EL (cell line): ENCODE data around the gene ANKK1.

Source experiments
- DNase-seq: peaks from one replicate; pipeline ENCODE4 v3.0.0-alpha.2; 2016

ANKK1 gene

GRCh38 chr11:113387605-113388211 lies at the start of gene ANKK1:
Gene ANKK1, plus strand, starts transcription at chr11:113387779. Its CDS starts 106 bp downstream, at chr11:113387885.
- DNase-seq: no peak

- no peak for DNase-seq
Observed at GRCh38 chr11:113338730-113339129, 48.8 kb upstream of the ANKK1 start.

GRCh38 chr11:113339929-113340589 lies 47.5 kb upstream of the ANKK1 start:
- DNase-seq: no peak

- DNase-seq: no peak
Observed at GRCh38 chr11:113341388-113342165, 46.0 kb upstream of the ANKK1 start.

- no peak for DNase-seq
Observed at GRCh38 chr11:113345978-113346377, 41.6 kb upstream of the ANKK1 start.

GRCh38 chr11:113349528-113349927 lies 38.1 kb upstream of the ANKK1 start:
- no peak for DNase-seq

- no peak for DNase-seq
Observed at GRCh38 chr11:113350336-113351067, 37.1 kb upstream of the ANKK1 start.

GRCh38 chr11:113351068-113351450 lies 36.5 kb upstream of the ANKK1 start:
- DNase-seq: no peak

GRCh38 chr11:113351480-113351879 lies 36.1 kb upstream of the ANKK1 start:
- DNase-seq: no peak

GRCh38 chr11:113356203-113356602 lies 31.4 kb upstream of the ANKK1 start:
- no peak for DNase-seq

GRCh38 chr11:113363406-113363805 lies 24.2 kb upstream of the ANKK1 start:
- no peak for DNase-seq

GRCh38 chr11:113363996-113364641 lies 23.5 kb upstream of the ANKK1 start:
- no peak for DNase-seq

- DNase-seq: no peak
Observed at GRCh38 chr11:113365895-113366294, 21.7 kb upstream of the ANKK1 start.

GRCh38 chr11:113369411-113369810 lies 18.2 kb upstream of the ANKK1 start:
- no peak for DNase-seq

- no peak for DNase-seq
Observed at GRCh38 chr11:113370634-113371033, 16.9 kb upstream of the ANKK1 start.

- DNase-seq: no peak
Observed at GRCh38 chr11:113372309-113372708, 15.3 kb upstream of the ANKK1 start.

GRCh38 chr11:113373306-113373705 lies 14.3 kb upstream of the ANKK1 start:
- peak; percentile 50 for DNase-seq

- DNase-seq: no peak
Observed at GRCh38 chr11:113373981-113374560, 13.5 kb upstream of the ANKK1 start.

- no peak for DNase-seq
Observed at GRCh38 chr11:113375402-113375801, 12.2 kb upstream of the ANKK1 start.

GRCh38 chr11:113376156-113376555 lies 11.4 kb upstream of the ANKK1 start:
- DNase-seq: no peak

- DNase-seq: no peak
Observed at GRCh38 chr11:113377681-113378412, 9.7 kb upstream of the ANKK1 start.

GRCh38 chr11:113378692-113379091 lies 8.9 kb upstream of the ANKK1 start:
- no peak for DNase-seq
